ENCODE measurements around the gene OBSCN. TPM values are rescaled to one million over a fixed set of nuclear protein-coding genes. Genes with fewer than 3 reads are reported as not detected.

Gene OBSCN
- total RNA-seq, 1 donor from 2014 or later, result 5.1 TPM

- H3K27ac ChIP-seq, result no peak overlapping the region
- no peak overlapping the region for H3K27ac Mint-ChIP-seq
- peaks cover 9% of the 10 kb centered on the region for H3K27me3 Mint-ChIP-seq (ENCODE audit: insufficient read depth, low read depth)
- no peaks in the 10 kb centered on the region for H3K27me3 ChIP-seq
- H3K9ac ChIP-seq, result no peak overlapping the region
- H3K9me3 ChIP-seq (ENCODE audit: low read depth), result peaks cover 15% of the 10 kb centered on the region
- peaks cover 5% of the 10 kb centered on the region for H3F3A ChIP-seq (ENCODE audit: low read depth)
- DNase-seq (ENCODE audit: low spot score), result no peak
- TF ChIP-seq EZH2 (IDR thresholded peaks at IDR 0.05) (no peak), EZH2phosphoT487 (IDR thresholded peaks at IDR 0.05) (no peak), CTCF (IDR thresholded peaks at IDR 0.05) (no peak)
- H2AFZ ChIP-seq (replicated peaks), result no peak overlapping the region
- no peaks in the 10 kb centered on the region for H3K4me1 ChIP-seq
- no peaks in the 10 kb centered on the region for H4K20me1 ChIP-seq (ENCODE audit: low read depth)
- H3K4me3 Mint-ChIP-seq, result no peak overlapping the region
- no peak overlapping the region for H3K4me2 ChIP-seq
- H3K79me2 ChIP-seq (ENCODE audit: low read depth), result no peaks in the 10 kb centered on the region
- H3K4me3 ChIP-seq, result no peak overlapping the region
- no peaks in the 10 kb centered on the region for H3K4me1 Mint-ChIP-seq
- H3K36me3 Mint-ChIP-seq, result peaks cover 85% of the 10 kb centered on the region
- H3K9me3 Mint-ChIP-seq, result peaks cover 78% of the 10 kb centered on the region
- peaks cover 23% of the 10 kb centered on the region for H3K36me3 ChIP-seq
Observed at GRCh38 chr1:228240411-228241240, 32.8 kb downstream of the OBSCN start.

GRCh38 chr1:228241259-228241658 lies 33.4 kb downstream of the OBSCN start:
- Mint-ChIP-seq H3K9me3 (peaks cover 81% of the 10 kb centered on the region), H3K4me3 (no peak overlapping the region), H3K27me3 (ENCODE audit: insufficient read depth, low read depth) (peaks cover 9% of the 10 kb centered on the region), H3K36me3 (peaks cover 85% of the 10 kb centered on the region), H3K4me1 (no peaks in the 10 kb centered on the region), H3K27ac (no peak overlapping the region)
- DNase-seq (ENCODE audit: low spot score), result no peak
- TF ChIP-seq EZH2phosphoT487 (IDR thresholded peaks at IDR 0.05) (no peak), EZH2 (IDR thresholded peaks at IDR 0.05) (no peak)
- Histone ChIP-seq H3K27ac (no peak overlapping the region), H3K9ac (no peak overlapping the region), H3K79me2 (ENCODE audit: low read depth) (no peaks in the 10 kb centered on the region), H3K4me2 (no peak overlapping the region), H3K4me1 (no peaks in the 10 kb centered on the region), H3K27me3 (no peaks in the 10 kb centered on the region), H4K20me1 (ENCODE audit: low read depth) (no peaks in the 10 kb centered on the region), H3K9me3 (ENCODE audit: low read depth) (peaks cover 15% of the 10 kb centered on the region), H3K4me3 (no peak overlapping the region), H3K36me3 (peaks cover 29% of the 10 kb centered on the region), H3F3A (ENCODE audit: low read depth) (peaks cover 5% of the 10 kb centered on the region), H2AFZ (replicated peaks) (no peak overlapping the region)

GRCh38 chr1:228242409-228242808 lies 34.6 kb downstream of the OBSCN start:
- Mint-ChIP-seq H3K27me3 (ENCODE audit: insufficient read depth, low read depth) (peaks cover 9% of the 10 kb centered on the region), H3K9me3 (peaks cover 83% of the 10 kb centered on the region)

More at GRCh38 chr1:228242409-228242808, 34.6 kb downstream of the OBSCN start:
- no peak overlapping the region for H3K9ac ChIP-seq
- no peaks in the 10 kb centered on the region for H3F3A ChIP-seq (ENCODE audit: low read depth)
- Mint-ChIP-seq H3K4me1 (no peaks in the 10 kb centered on the region), H3K36me3 (peaks cover 89% of the 10 kb centered on the region), H3K27ac (no peak overlapping the region), H3K4me3 (no peak overlapping the region)
- H3K9me3 ChIP-seq (ENCODE audit: low read depth), result peaks cover 15% of the 10 kb centered on the region
- TF ChIP-seq EZH2 (IDR thresholded peaks at IDR 0.05), result no peak
- no peak for TF ChIP-seq EZH2phosphoT487 (IDR thresholded peaks at IDR 0.05)
- TF ChIP-seq CTCF (IDR thresholded peaks at IDR 0.05), result no peak
- H4K20me1 ChIP-seq (ENCODE audit: low read depth), result no peaks in the 10 kb centered on the region
- peaks cover 31% of the 10 kb centered on the region for H3K36me3 ChIP-seq
- no peak for DNase-seq (ENCODE audit: low spot score)
- no peak overlapping the region for H3K27ac ChIP-seq
- no peaks in the 10 kb centered on the region for H3K27me3 ChIP-seq
- H3K79me2 ChIP-seq (ENCODE audit: low read depth), result no peaks in the 10 kb centered on the region
- H2AFZ ChIP-seq (replicated peaks), result no peak overlapping the region
- no peaks in the 10 kb centered on the region for H3K4me1 ChIP-seq
- no peak overlapping the region for H3K4me2 ChIP-seq
- H3K4me3 ChIP-seq, result no peak overlapping the region
